GM23338 (cell line): ENCODE data around the gene OSBPL10. TPM values are rescaled to one million over a fixed set of nuclear protein-coding genes. Genes with fewer than 3 reads are reported as not detected.
A peak's percentile ranks its signal among the peaks of the same experiment; 100 is the strongest.

Experiments
- ATAC-seq: fragments of 200-7000 bp; cut with Tn5 transposase; 3 replicates; pipeline ENCODE4 v1.9.1; 2020
- DNase-seq: peaks from one replicate; pipeline ENCODE4 v3.0.0-alpha.2; 2015; ENCODE audit warnings: low spot score
- H2AFZ ChIP-seq: fragments of 200-600 bp; sonication (generic); 2 replicates; pipeline ENCODE4 v1.8.0; 2016; ENCODE audit warnings: antibody characterized with exemption, mild to moderate bottlenecking, moderate library complexity
- H3F3A ChIP-seq: fragments of 200-600 bp; sonication (generic); replicated peaks from 2 replicates; pipeline ENCODE4 v1.8.0; 2017; ENCODE audit warnings: antibody characterized with exemption, mixed run types, low read depth
- H3K27ac ChIP-seq: fragments of 200-600 bp; sonication (generic); 2 replicates; pipeline ENCODE4 v1.6.1; 2016; ENCODE audit warnings: low read depth
- H3K27me3 ChIP-seq: fragments of 200-600 bp; sonication (generic); 2 replicates; pipeline ENCODE4 v1.8.0; 2016; ENCODE audit warnings: mild to moderate bottlenecking, mixed run types, moderate library complexity; ENCODE audit not compliant: insufficient read depth
- H3K36me3 ChIP-seq: fragments of 200-600 bp; sonication (generic); 2 replicates; pipeline ENCODE4 v1.8.0; 2016; ENCODE audit warnings: mild to moderate bottlenecking; ENCODE audit not compliant: insufficient read depth
- H3K4me1 ChIP-seq: fragments of 200-600 bp; sonication (generic); 2 replicates; pipeline ENCODE4 v1.8.0; 2016; ENCODE audit warnings: mild to moderate bottlenecking, moderate library complexity; ENCODE audit not compliant: insufficient read depth
- H3K4me2 ChIP-seq: fragments of 200-600 bp; sonication (generic); 2 replicates; pipeline ENCODE4 v1.7.1; 2017; ENCODE audit warnings: mixed run types
- H3K4me3 ChIP-seq: fragments of 200-600 bp; sonication (generic); 2 replicates; pipeline ENCODE4 v1.6.1; 2016; ENCODE audit warnings: mixed run types
- H3K79me2 ChIP-seq: fragments of 200-600 bp; sonication (generic); replicated peaks from 2 replicates; pipeline ENCODE4 v1.8.0; 2017; ENCODE audit warnings: mild to moderate bottlenecking; ENCODE audit not compliant: insufficient read depth
- H3K9me2 ChIP-seq: fragments of 200-600 bp; sonication (generic); 2 replicates; pipeline ENCODE4 v1.8.0; 2017; ENCODE audit not compliant: insufficient read depth
- H4K20me1 ChIP-seq: fragments of 200-600 bp; sonication (generic); replicated peaks from 2 replicates; pipeline ENCODE4 v1.8.0; 2017; ENCODE audit warnings: mild to moderate bottlenecking; ENCODE audit not compliant: insufficient read depth
- H3K27ac Mint-ChIP-seq: 2 replicates; pipeline ENCODE4 v1.8.0; 2020; ENCODE audit warnings: inconsistent platforms, mild to moderate bottlenecking, moderate library complexity, mixed read lengths
- H3K27me3 Mint-ChIP-seq: 3 replicates; pipeline ENCODE4 v1.8.0; 2022; ENCODE audit warnings: low read depth, mild to moderate bottlenecking, moderate library complexity, mixed read lengths, inconsistent platforms; ENCODE audit not compliant: insufficient read depth, poor library complexity
- H3K36me3 Mint-ChIP-seq: 3 replicates; pipeline ENCODE4 v1.8.0; 2021; ENCODE audit warnings: low read depth, mild to moderate bottlenecking, inconsistent platforms, moderate library complexity, mixed read lengths
- H3K4me1 Mint-ChIP-seq: 3 replicates; pipeline ENCODE4 v1.8.0; 2020; ENCODE audit warnings: mild to moderate bottlenecking, inconsistent platforms, mixed read lengths
- H3K4me3 Mint-ChIP-seq: 3 replicates; pipeline ENCODE4 v1.8.0; 2021; ENCODE audit warnings: moderate library complexity, mild to moderate bottlenecking, inconsistent platforms, mixed read lengths
- H3K9me3 Mint-ChIP-seq: 3 replicates; pipeline ENCODE4 v1.8.0; 2020; ENCODE audit warnings: moderate library complexity, mild to moderate bottlenecking, inconsistent platforms, mixed read lengths
- CREB1 ChIP-seq: fragments of 250-450 bp; sonication (Bioruptor Pico); IDR thresholded peaks from 2 replicates; pipeline ENCODE4 v1.5.0; 2020; ENCODE audit warnings: low read depth, mild to moderate bottlenecking, moderate library complexity
- CTCF ChIP-seq, 2 experiments: fragments of 200-600 bp in 1 of 2; sonication (generic) in 1 of 2; conservative IDR thresholded peaks; 2 replicates each; pipeline versions ENCODE4 v1.5.1 to v1.6.1; 2016 to 2017; ENCODE audit warnings: antibody characterized with exemption in 2 of 2, low read depth in 2 of 2, mild to moderate bottlenecking in 2 of 2, moderate library complexity in 1 of 2
- ETS1 ChIP-seq: IDR thresholded peaks from 2 replicates; pipeline ENCODE4 v1.6.1; 2016; ENCODE audit warnings: antibody characterized with exemption
- EZH2 ChIP-seq: fragments of 200-600 bp; sonication (generic); IDR thresholded peaks from one replicate; pipeline ENCODE4 v1.8.0; 2017; ENCODE audit warnings: antibody characterized with exemption, mild to moderate bottlenecking, low read depth; ENCODE audit not compliant: unreplicated experiment
- EZH2phosphoT487 ChIP-seq: fragments of 200-600 bp; sonication (generic); IDR thresholded peaks from one replicate; pipeline ENCODE4 v1.8.1; 2018; ENCODE audit warnings: antibody characterized with exemption; ENCODE audit not compliant: unreplicated experiment
- JUNB ChIP-seq: IDR thresholded peaks from one replicate; pipeline ENCODE4 v1.6.1; 2016; ENCODE audit warnings: antibody characterized with exemption; ENCODE audit not compliant: unreplicated experiment
- NANOG ChIP-seq: IDR thresholded peaks from 2 replicates; pipeline ENCODE4 v1.6.1; 2016; ENCODE audit warnings: antibody characterized with exemption, borderline replicate concordance
- POLR2AphosphoS5 ChIP-seq: IDR thresholded peaks from 2 replicates; pipeline ENCODE4 v1.6.1; 2016; ENCODE audit warnings: antibody characterized with exemption, low read depth
- REST ChIP-seq: IDR thresholded peaks from one replicate; pipeline ENCODE4 v1.6.1; 2018; ENCODE audit warnings: antibody characterized with exemption; ENCODE audit not compliant: unreplicated experiment
- STAT1 ChIP-seq: IDR thresholded peaks from one replicate; pipeline ENCODE4 v1.6.1; 2016; ENCODE audit warnings: antibody characterized with exemption; ENCODE audit not compliant: unreplicated experiment
- ZNF114 ChIP-seq: fragments of 250-450 bp; sonication (Bioruptor Pico); IDR thresholded peaks from 2 replicates; pipeline ENCODE4 v1.5.0; 2020; ENCODE audit warnings: mild to moderate bottlenecking, moderate library complexity
- ZNF331 ChIP-seq: fragments of 250-450 bp; sonication (Bioruptor Pico); IDR thresholded peaks from 2 replicates; pipeline ENCODE4 v1.5.0; 2020; ENCODE audit warnings: low read depth, mild to moderate bottlenecking, moderate library complexity
- polyA plus RNA-seq: library from polyadenylated mRNA; unstranded; fragments of >200 nt; fragmentation: Nextera tagmentation; extraction: Ambion mirVana; gene quantifications from 2 replicates; pipeline ENCODE4 v1.2.1, GENCODE V29; 2016
- total RNA-seq: library from RNA; depleted of rRNA; stranded (reverse); fragments of >200 nt; shearing (Covaris generic); gene quantifications from 2 replicates; pipeline ENCODE4 v1.2.3, GENCODE V29; 2014
- TF ChIP-seq, protein P1 (sequence below): fragments of 250-450 bp; sonication (Bioruptor Pico); IDR thresholded peaks from 2 replicates; pipeline ENCODE4 v1.5.0; 2020; ENCODE audit warnings: mild to moderate bottlenecking, moderate library complexity

The OSBPL10 gene
- total and polyA plus RNA-seq, 2 experiments from 2014 or later: 23.8 to 149 TPM

DNA sequence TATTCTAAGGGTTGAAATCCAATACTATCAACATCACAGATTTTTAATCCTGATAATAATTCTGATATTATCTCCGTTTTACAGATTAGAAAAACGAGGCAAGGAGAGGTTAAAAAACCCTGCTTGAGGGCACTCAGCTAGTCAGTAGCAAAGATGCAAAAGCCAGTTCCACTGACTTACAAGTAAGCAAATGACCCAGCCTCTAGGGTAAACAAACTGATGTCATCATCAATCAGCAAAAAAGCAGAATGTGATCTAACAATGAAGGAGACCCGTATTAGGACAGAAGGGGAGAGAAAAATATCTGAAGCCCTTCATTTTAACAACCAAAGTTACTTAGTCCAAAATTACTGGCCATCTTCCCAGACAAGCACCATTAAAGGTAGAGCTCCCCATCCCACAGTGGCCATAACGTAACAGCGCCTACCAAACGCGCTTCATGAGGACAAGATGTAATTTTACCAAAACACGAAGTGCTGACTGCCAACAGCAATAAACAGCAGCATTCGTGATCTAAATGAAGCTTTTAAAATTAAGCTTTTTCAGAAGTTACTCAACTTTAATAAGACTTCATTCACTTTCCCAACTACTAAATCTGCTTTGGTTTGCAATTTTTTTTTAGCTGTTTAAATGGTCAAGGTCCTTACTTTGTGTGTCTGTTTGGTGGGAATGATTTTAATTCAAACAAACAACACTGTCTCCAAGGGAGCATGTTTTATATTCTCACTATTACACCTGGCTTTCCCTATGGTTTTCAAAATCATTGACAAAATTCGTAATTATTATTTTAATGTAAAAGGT lies 176.6 kb downstream of the OSBPL10 start:
- H3K9me3 Mint-ChIP-seq: no peaks in the 10 kb centered on the region
- peak overlapping the region; percentile 88 for H3K27ac Mint-ChIP-seq
- Histone ChIP-seq H3K27ac (no peak overlapping the region), H3K36me3 (no peaks in the 10 kb centered on the region), H2AFZ (no peak overlapping the region), H4K20me1 (peaks cover 19% of the 10 kb centered on the region), H3F3A (no peaks in the 10 kb centered on the region), H3K4me1 (peaks cover 15% of the 10 kb centered on the region), H3K79me2 (peaks cover 97% of the 10 kb centered on the region), H3K9me2 (peaks cover 6% of the 10 kb centered on the region; the same call in 1 of the 2 replicates), H3K4me2 (no peak overlapping the region), H3K4me3 (no peak overlapping the region), H3K27me3 (no peaks in the 10 kb centered on the region)
- H3K4me1 Mint-ChIP-seq: peaks cover 29% of the 10 kb centered on the region
- 0 out of 3 replicates have a peak, but pooled peaks cover 3% of the 10 kb centered on the region for H3K36me3 Mint-ChIP-seq
- TF ChIP-seq STAT1: no peak
- TF ChIP-seq ETS1: no peak
- TF ChIP-seq ZNF114: no peak
- no peak for TF ChIP-seq ZNF331
- TF ChIP-seq CREB1 (CRISPR knock-in tag): no peak
- no peak for TF ChIP-seq NANOG
- no peak for TF ChIP-seq JUNB
- TF ChIP-seq, protein P1, sequence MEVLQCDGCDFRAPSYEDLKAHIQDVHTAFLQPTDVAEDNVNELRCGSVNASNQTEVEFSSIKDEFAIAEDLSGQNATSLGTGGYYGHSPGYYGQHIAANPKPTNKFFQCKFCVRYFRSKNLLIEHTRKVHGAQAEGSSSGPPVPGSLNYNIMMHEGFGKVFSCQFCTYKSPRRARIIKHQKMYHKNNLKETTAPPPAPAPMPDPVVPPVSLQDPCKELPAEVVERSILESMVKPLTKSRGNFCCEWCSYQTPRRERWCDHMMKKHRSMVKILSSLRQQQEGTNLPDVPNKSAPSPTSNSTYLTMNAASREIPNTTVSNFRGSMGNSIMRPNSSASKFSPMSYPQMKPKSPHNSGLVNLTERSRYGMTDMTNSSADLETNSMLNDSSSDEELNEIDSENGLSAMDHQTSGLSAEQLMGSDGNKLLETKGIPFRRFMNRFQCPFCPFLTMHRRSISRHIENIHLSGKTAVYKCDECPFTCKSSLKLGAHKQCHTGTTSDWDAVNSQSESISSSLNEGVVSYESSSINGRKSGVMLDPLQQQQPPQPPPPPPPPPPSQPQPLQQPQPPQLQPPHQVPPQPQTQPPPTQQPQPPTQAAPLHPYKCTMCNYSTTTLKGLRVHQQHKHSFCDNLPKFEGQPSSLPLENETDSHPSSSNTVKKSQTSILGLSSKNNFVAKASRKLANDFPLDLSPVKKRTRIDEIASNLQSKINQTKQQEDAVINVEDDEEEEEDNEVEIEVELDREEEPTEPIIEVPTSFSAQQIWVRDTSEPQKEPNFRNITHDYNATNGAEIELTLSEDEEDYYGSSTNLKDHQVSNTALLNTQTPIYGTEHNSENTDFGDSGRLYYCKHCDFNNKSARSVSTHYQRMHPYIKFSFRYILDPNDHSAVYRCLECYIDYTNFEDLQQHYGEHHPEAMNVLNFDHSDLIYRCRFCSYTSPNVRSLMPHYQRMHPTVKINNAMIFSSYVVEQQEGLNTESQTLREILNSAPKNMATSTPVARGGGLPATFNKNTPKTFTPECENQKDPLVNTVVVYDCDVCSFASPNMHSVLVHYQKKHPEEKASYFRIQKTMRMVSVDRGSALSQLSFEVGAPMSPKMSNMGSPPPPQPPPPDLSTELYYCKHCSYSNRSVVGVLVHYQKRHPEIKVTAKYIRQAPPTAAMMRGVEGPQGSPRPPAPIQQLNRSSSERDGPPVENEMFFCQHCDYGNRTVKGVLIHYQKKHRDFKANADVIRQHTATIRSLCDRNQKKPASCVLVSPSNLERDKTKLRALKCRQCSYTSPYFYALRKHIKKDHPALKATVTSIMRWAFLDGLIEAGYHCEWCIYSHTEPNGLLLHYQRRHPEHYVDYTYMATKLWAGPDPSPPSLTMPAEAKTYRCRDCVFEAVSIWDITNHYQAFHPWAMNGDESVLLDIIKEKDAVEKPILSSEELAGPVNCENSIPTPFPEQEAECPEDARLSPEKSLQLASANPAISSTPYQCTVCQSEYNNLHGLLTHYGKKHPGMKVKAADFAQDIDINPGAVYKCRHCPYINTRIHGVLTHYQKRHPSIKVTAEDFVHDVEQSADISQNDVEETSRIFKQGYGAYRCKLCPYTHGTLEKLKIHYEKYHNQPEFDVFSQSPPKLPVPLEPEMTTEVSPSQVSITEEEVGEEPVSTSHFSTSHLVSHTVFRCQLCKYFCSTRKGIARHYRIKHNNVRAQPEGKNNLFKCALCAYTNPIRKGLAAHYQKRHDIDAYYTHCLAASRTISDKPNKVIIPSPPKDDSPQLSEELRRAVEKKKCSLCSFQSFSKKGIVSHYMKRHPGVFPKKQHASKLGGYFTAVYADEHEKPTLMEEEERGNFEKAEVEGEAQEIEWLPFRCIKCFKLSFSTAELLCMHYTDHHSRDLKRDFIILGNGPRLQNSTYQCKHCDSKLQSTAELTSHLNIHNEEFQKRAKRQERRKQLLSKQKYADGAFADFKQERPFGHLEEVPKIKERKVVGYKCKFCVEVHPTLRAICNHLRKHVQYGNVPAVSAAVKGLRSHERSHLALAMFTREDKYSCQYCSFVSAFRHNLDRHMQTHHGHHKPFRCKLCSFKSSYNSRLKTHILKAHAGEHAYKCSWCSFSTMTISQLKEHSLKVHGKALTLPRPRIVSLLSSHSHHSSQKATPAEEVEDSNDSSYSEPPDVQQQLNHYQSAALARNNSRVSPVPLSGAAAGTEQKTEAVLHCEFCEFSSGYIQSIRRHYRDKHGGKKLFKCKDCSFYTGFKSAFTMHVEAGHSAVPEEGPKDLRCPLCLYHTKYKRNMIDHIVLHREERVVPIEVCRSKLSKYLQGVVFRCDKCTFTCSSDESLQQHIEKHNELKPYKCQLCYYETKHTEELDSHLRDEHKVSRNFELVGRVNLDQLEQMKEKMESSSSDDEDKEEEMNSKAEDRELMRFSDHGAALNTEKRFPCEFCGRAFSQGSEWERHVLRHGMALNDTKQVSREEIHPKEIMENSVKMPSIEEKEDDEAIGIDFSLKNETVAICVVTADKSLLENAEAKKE: no peak
- TF ChIP-seq EZH2: no peak
- no peak for TF ChIP-seq CTCF (conservative IDR thresholded peaks at IDR 0.05; ENCODE audit: low read depth in 2 of 2)
- no peak for TF ChIP-seq REST
- TF ChIP-seq EZH2phosphoT487: no peak
- TF ChIP-seq POLR2AphosphoS5: no peak
- H3K4me3 Mint-ChIP-seq: no peak overlapping the region
- DNase-seq (no peak), ATAC-seq (no peak)
- H3K27me3 Mint-ChIP-seq: peaks cover 4% of the 10 kb centered on the region
